Cardiac septum (tissue), 1 donor: ENCODE data around the gene PMM2. TPM values are rescaled to one million over a fixed set of nuclear protein-coding genes. Genes with fewer than 3 reads are reported as not detected.
"Not testable (repeated sequence)": the region's sequence is repeated elsewhere in the genome, so short reads cannot be mapped to it uniquely, and the experiment has no call there.

Experiments
- DNase-seq: peaks from one replicate; pipeline ENCODE4 v3.0.0-alpha.2; 2020; ENCODE audit warnings: low spot score
- intact Hi-C: fragments of 100-400 bp; cut with DNase I; formaldehyde crosslinking; loops from one replicate; pipeline ENCODE4 v1.14.0; 2022
- total RNA-seq: library from RNA; stranded (reverse); fragmentation: NEBNext Ultra II Directional; extraction: Animal tissue kit (Norgen Biotek cat#: 25700); gene quantifications from one replicate; pipeline ENCODE4 v1.2.1, GENCODE V29; 2021
- donor health status: DM: no; HTN: no; CAD: no.

PMM2 gene
- total RNA-seq, 1 donor from 2014 or later = 22.5 TPM

- no peak for DNase-seq
- intact Hi-C loops = no loop called here
These were observed 11.1 kb downstream of the PMM2 start for GRCh38 chr16:8808613-8809353.

DNA sequence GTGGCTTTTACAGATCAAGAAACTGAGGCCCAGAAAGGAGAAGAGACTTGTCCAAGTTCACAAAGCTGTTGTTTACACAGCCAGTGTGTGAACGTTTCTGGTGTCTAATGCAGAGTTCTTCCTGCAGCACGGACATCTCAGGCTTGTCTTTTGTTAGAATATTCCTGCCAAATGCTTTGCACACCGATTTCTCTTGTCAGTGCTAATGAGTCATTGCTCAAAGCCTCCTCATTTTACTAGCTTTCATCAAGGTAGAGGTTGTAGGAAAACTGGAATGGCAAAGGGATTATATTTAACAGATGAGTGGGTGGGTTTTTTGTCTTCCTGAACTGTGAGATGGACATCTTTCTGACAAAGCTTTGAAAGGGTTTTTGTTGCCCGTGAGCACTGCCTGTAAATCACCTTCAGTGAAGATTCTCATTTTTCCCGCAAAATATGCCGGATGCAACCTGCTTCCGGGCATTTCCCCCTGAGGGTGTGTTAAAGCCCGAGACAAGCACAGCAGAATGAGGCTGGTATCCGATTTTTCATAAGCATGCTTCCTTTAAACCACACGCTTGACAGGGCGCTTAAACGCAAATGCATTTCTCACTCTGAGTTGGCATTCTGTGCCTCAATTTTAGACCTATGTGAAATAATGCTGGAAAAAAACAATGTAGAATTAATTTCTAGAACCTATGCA is 14.7 kb downstream of the PMM2 start:
- DNase-seq = no peak
- intact Hi-C loops = no loop called here

DNA sequence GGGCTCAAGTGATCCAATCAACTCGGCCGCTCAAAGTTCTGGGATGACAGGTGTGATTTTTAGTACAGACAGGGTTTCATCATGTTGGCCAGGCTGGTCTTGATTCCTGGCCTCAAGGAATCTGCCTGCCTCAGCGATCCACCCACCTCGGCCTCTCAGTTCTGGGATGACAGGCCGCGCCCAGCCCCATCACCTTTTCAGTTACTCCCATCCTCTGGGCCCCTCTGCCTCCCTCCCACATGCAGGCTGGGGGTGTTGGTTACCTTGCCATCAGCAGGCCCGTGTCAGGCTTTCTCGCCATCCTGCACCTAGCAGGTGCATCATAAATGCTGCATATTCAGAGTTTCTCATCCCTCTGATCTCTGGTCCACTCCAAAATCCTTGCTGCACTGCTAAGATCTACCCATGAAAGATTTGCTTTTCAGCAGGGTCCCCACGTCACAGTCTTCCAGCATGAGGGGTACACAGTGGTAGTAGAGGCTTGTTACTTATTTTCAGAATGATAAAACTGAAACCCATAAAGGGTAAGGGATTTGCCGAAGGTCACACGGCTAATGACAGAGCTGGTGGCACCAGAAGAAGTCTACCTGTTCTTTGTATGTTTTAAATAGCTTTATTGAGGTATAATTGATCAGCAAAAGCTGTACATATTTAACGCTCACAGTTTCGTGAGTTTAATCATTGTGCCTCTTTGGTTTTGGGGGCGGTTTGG is 16.6 kb downstream of the PMM2 start:
- intact Hi-C loops = no loop called here

DNA sequence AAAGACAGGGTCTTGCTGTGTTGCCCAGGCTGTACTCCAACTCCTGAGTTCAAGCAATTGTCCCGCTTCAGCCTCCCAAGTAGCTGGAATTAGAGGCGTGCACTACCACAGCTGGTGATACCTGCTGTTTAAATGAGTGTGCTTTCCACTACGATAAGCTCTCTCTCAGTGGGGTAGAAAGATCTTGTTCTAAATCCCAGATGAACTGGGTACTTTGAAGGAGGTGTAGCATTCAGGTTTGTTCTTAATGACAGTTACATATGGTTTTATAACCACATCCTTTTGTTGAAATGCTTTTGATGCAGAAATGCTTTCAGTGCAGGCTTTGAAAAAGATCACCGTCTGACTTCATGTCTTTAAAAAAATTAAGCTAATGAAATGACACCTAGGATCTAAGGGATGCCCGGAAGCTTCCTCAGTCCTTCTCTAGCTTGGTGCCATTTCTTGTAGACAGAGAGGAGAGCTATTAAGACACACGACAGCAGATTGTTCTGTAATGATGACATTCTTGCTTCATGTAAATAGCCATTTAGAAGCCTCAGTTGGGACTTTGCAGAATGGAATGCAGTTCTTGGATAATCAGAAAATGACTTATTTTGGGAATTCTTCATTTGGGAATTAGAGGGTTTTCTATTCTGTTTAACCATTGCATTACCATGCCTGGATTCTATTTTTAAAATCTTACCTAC is 19.5 kb downstream of the PMM2 start:
- no peak for DNase-seq
- intact Hi-C loops = no loop called here

More for the DNA sequence above, 16.6 kb downstream of the PMM2 start:
- DNase-seq = no peak

GRCh38 chr16:8818504-8819270 is 21.0 kb downstream of the PMM2 start:
- intact Hi-C loops = no loop called here
- no peak for DNase-seq

GRCh38 chr16:8819411-8820034 is 21.9 kb downstream of the PMM2 start:
- DNase-seq = no peak
- intact Hi-C loops = no loop called here

DNA sequence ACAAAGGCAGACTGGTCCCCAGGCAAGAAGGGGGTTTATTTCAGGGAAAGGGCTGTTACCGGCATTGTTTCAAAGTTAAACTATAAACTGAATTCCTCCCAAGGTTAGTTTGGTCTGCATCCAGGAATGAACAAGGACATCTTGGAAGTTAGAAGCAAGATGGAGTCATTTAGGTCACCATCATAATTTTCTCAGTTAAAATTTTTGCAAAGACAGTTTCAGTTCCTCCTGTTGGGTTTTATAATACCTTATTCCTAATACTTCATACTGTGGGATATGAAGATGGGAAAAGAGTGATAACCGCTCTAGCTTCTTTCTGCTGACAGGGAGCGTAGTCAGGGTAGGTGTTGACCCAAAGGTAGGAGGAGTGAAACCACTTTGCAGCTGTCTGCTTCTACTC is 24.8 kb downstream of the PMM2 start:
- intact Hi-C loops = no loop called here
- DNase-seq = no peak

DNA sequence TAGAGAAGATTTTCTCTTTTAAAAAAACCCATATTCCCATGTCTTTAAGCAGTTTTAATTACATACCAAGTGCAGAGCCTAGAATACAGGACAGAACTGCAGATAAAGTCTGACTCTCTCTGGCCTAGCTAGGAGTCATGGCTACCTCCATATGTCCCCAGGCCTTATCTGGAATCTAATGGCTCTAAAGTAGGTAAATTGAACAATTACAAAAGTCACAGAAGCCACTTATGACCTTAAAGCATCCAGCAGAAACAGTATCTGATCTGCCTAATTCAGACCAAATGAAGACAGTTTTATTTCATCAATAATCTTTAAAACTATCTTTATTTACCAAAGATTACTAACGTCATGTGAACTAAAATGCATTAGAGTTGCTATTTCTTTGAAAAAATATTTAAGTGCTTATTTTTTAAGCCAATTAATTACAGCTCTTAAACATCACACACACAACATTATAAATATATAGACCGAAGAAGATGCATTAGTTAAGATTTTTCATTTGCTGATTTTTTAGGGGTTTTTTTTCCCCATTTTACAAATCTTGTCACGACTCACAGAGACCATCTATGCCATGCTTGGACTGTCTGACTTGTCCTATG is 28.7 kb downstream of the PMM2 start:
- intact Hi-C loops = no loop called here
- no peak for DNase-seq

GRCh38 chr16:8828541-8829165 is 31.0 kb downstream of the PMM2 start:
- DNase-seq = no peak
- intact Hi-C loops = no loop called here

DNA sequence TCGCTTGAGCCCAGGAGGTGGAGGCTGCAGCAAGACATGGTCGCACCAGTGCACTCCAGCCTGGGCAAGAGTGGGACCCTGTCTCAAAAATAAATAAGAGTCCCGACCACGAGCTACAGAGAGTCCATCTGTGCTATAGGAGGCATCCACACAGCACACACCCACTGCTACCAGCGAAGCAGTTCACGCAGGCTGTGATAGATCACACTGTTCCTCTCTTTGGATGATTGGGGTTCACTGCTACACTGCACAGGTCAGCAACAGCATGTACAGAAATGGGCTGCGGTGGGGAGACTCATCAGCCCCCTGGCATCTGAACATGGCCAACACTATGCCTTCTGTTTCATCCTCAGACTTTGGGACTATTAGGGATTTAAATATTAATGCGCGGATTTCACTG is 33.8 kb downstream of the PMM2 start:
- intact Hi-C loops = no loop called here
- DNase-seq = no peak

DNA sequence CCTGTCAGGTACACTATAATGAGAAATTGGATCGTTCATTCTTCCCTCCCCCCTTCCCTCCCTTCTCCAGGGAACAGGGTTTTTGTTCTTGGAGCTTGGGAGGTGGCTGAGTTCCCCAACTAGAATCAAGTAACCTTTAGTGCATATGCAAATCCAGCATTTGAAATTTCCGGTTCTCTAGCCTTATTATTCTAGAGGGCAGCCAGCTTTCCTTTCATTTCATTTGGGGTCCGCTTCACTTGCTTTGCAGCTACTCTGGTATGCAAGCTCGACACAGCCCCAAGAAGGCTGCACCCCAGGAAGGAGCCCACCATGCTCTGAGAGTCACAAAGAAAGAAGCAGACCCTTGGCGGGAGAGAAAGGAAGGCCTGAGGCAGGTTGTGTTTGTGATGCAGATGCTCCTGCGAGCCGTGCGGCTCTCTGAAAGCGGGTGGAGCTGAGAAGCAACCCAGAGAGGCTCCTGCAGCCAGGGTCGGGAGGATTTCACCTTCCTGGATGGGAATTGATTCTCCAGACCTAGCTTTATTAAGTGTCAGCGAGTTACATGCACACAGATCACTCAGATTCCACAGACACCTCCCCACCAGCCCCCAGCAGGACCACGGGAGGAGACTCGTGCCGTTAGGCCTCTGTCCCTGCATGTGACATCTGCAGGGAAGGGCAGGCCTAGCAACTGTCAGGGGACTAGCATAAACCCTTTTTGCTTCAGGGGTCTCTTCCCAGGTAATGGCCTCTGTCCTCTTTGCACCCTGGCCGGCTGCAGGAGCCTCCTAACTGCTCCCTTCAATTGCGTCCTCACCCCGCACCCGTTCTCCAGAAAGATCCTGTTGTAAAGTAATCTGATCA is 34.5 kb downstream of the PMM2 start:
- intact Hi-C loops = no loop called here
- no peak for DNase-seq

GRCh38 chr16:8832717-8833105 is 35.1 kb downstream of the PMM2 start:
- intact Hi-C loops = no loop called here
- no peak for DNase-seq

- DNase-seq, intact Hi-C loops: not testable (repeated sequence)
These were observed 39.2 kb downstream of the PMM2 start for GRCh38 chr16:8836797-8837196.

DNA sequence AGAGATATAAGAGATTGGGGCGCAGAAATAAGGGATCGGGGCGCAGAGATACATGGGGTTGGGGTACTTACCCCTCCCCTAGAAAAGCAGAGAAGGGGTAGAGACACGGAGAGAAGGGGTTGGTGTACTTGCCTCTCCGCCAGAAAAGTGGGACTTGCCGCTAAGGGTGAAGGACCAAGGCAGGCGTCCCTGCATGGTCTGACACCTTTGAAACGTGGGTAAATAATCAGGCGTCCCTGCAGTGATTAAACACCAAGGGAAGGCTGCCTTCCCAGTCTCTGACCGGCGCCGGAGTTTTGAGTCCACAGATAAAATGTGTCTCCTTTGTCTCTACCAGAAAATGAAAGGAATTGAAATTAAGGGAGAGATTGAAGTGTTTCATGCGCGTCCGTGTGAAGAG is 40.0 kb downstream of the PMM2 start:
- DNase-seq, intact Hi-C loops: not testable (repeated sequence)

GRCh38 chr16:8842016-8842415 is 44.4 kb downstream of the PMM2 start:
- intact Hi-C loops, DNase-seq: not testable (repeated sequence)

- DNase-seq, intact Hi-C loops: not testable (repeated sequence)
These were observed 45.7 kb downstream of the PMM2 start for GRCh38 chr16:8843296-8843695.

GRCh38 chr16:8845699-8846298 is 48.2 kb downstream of the PMM2 start:
- intact Hi-C loops = no loop called here
- DNase-seq = peak; percentile 38
